Left lung (tissue), 14 donors: ENCODE measurements around the gene ELAPOR2. TPM values are rescaled to one million over a fixed set of nuclear protein-coding genes. Genes with fewer than 3 reads are reported as not detected.

Experiments used
- ATAC-seq: fragments of 200-7000 bp; cut with Tn5 transposase; one replicate; pipeline ENCODE4 v1.9.1; 2020; ENCODE audit warnings: moderate library complexity
- DNase-seq, 4 donors: peaks; one replicate each; pipeline ENCODE4 v3.0.0-alpha.2; 2013 to 2020
- H3K27ac ChIP-seq, 2 donors: fragments of 200-600 bp; sonication (generic) in 1 of 2; one replicate each; pipeline versions ENCODE4 v1.5.0 to v1.8.0; 2020 to 2021
- H3K27me3 ChIP-seq, 2 donors: fragments of 200-600 bp; sonication (generic) in 1 of 2; one replicate each; pipeline versions ENCODE4 v1.5.0 to v1.8.0; 2020 to 2021
- H3K36me3 ChIP-seq, 2 donors: fragments of 200-600 bp; sonication (generic) in 1 of 2; one replicate each; pipeline versions ENCODE4 v1.5.0 to v1.8.0; 2020 to 2021
- H3K4me1 ChIP-seq, 2 donors: fragments of 200-600 bp; one replicate each; pipeline ENCODE4 v1.8.0; 2021
- H3K4me3 ChIP-seq, 2 donors: fragments of 200-600 bp; sonication (generic) in 1 of 2; one replicate each; pipeline versions ENCODE4 v1.5.0 to v1.8.0; 2020 to 2021; ENCODE audit warnings: mild to moderate bottlenecking in 1 of 2
- H3K9me3 ChIP-seq, 2 donors: fragments of 200-600 bp; sonication (generic) in 1 of 2; one replicate each; pipeline versions ENCODE4 v1.5.0 to v1.8.0; 2020 to 2021
- CTCF ChIP-seq, 2 donors: fragments of 200-600 bp; sonication (generic) in 1 of 2; IDR thresholded peaks; one replicate each; pipeline versions ENCODE4 v1.5.0 to v1.8.0; 2021; ENCODE audit warnings: antibody characterized with exemption in 2 of 2
- intact Hi-C, 2 donors: fragments of 100-400 bp; cut with DNase I; formaldehyde crosslinking; loops; one replicate each; pipeline versions ENCODE4 v1.11.2 to v1.14.2; 2022
- long read RNA-seq, 12 donors: library from polyadenylated mRNA in 2 of 12; unstranded in 2 of 12; transcript quantifications; one replicate each; pipeline ENCODE4 v2.0.0 and lab custom pipeline, GENCODE V29; 2019 to 2026
- polyA plus RNA-seq, 6 donors: library from polyadenylated mRNA; unstranded; fragments of 120-200 nt; gene quantifications; one replicate each; pipeline ENCODE4 v1.2.1, GENCODE V29; 2013; ENCODE audit not compliant: insufficient read length in 6 of 6
- total RNA-seq, 2 donors: library from RNA; stranded (reverse); fragmentation: NEBNext Ultra II Directional; extraction: Animal tissue kit (Norgen Biotek cat#: 25700); gene quantifications; one replicate each; pipeline ENCODE4 v1.2.1, GENCODE V29; 2021
- donor health status: DM: no; HTN: yes; CAD: no.
- donor health status: DM: no; HTN: no; CAD: no.

The ELAPOR2 gene, protein sequence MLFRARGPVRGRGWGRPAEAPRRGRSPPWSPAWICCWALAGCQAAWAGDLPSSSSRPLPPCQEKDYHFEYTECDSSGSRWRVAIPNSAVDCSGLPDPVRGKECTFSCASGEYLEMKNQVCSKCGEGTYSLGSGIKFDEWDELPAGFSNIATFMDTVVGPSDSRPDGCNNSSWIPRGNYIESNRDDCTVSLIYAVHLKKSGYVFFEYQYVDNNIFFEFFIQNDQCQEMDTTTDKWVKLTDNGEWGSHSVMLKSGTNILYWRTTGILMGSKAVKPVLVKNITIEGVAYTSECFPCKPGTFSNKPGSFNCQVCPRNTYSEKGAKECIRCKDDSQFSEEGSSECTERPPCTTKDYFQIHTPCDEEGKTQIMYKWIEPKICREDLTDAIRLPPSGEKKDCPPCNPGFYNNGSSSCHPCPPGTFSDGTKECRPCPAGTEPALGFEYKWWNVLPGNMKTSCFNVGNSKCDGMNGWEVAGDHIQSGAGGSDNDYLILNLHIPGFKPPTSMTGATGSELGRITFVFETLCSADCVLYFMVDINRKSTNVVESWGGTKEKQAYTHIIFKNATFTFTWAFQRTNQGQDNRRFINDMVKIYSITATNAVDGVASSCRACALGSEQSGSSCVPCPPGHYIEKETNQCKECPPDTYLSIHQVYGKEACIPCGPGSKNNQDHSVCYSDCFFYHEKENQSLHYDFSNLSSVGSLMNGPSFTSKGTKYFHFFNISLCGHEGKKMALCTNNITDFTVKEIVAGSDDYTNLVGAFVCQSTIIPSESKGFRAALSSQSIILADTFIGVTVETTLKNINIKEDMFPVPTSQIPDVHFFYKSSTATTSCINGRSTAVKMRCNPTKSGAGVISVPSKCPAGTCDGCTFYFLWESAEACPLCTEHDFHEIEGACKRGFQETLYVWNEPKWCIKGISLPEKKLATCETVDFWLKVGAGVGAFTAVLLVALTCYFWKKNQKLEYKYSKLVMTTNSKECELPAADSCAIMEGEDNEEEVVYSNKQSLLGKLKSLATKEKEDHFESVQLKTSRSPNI
- total RNA-seq: 10 to 100 TPM; 41.8 to 87.2 TPM
- polyA plus RNA-seq: 10 to 100 TPM; 27.1 to 38.0 (median 31.0) TPM
- long read RNA-seq, donor 1, partial matches to known transcripts: 0 of 2 reads
- long read RNA-seq, donor 1, other reads (novel, unspliced or antisense): 0 of 2 reads
- long read RNA-seq, donor 2: 0 reads
- long read RNA-seq, donor 3, full-length matches to known transcripts: 2 of 2 reads
- long read RNA-seq, donor 3, partial matches to known transcripts: 0 of 2 reads
- long read RNA-seq, donor 3, other reads (novel, unspliced or antisense): 0 of 2 reads
- long read RNA-seq, donor 4, partial matches to known transcripts: 1 of 4 reads
- long read RNA-seq, donor 4, other reads (novel, unspliced or antisense): 3 of 4 reads
- long read RNA-seq, donor 5, full-length matches to known transcripts: 1 of 1 reads
- long read RNA-seq, donor 5, partial matches to known transcripts: 0 of 1 reads
- long read RNA-seq, donor 5, other reads (novel, unspliced or antisense): 0 of 1 reads
- long read RNA-seq, donor 6, full-length matches to known transcripts: 1 of 1 reads
- long read RNA-seq, donor 6, partial matches to known transcripts: 0 of 1 reads
- long read RNA-seq, donor 6, other reads (novel, unspliced or antisense): 0 of 1 reads
- long read RNA-seq, donor 7: 0 reads
- long read RNA-seq, donor 8: 0 reads
- long read RNA-seq, donor 9: 0 reads
- long read RNA-seq, donor 10: 0 reads
- long read RNA-seq, donor 11, full-length matches to known transcripts: 1 of 1 reads
- long read RNA-seq, donor 11, partial matches to known transcripts: 0 of 1 reads
- long read RNA-seq, donor 11, other reads (novel, unspliced or antisense): 0 of 1 reads
- long read RNA-seq, donor 12, full-length matches to known transcripts: 1 of 1 reads
- long read RNA-seq, donor 12, partial matches to known transcripts: 0 of 1 reads
- long read RNA-seq, donor 12, other reads (novel, unspliced or antisense): 0 of 1 reads

DNA sequence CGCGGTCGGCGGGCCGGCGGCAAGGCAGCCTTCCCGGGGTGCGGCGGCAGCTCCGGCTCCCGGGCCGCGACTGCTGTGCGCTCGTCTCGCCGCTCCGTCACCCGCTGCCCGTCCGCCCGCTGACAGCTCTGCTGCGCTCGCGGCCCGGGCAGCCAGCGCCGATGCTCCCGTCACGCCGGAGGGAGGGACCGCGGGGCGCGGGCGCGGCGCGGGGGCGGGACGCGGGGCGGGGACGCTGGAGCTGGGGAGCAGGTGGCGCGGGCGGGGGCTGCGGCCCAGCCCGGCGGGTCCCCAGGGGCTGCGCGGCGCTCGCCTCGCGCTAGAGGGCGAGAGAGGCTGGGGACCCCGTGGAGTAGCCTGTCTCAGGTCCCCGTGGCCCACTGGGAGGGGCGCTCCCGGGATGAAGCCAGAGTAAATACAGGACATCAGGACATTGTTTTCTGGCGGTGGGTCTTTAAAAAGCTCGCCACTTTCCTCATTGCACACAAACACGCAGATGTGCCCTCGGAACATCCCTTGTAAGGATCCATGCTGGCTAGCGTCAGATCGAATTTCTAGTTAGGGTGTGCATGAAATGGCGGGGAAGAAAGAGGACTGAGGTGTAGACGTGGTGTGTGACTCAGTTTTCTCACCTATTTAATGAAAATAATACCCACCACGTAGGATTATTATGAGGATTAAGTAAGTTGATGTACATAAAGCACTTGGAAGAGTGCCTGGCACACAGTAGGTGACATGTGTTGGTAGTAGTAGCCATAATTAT lies at the start of gene ELAPOR2:
ELAPOR2 (minus strand) TSS at position 130 of the 763 bp plus-strand sequence. CDS start 141 bp downstream, outside the sequence.
- peaks cover 0 to 7% of the 10 kb centered on the region in 2 donors for H3K4me1 ChIP-seq
- peak within 1 kb of the TSS; percentile 58 to 69 for H3K27ac ChIP-seq
- DNase-seq (peak; percentile 66 to 92 (median 80)), ATAC-seq (peak; percentile 99)
- peak within 1 kb of the TSS; percentile 51 to 58 for H3K4me3 ChIP-seq
- H3K9me3 ChIP-seq: no peaks in the 10 kb centered on the region
- intact Hi-C loops: no loop called here
- no peaks in the 10 kb centered on the region for H3K36me3 ChIP-seq
- peak in 1 of 2 donors; percentile 39 for TF ChIP-seq CTCF (IDR thresholded peaks at IDR 0.05)
- H3K27me3 ChIP-seq: peaks cover 0 to 27% of the 10 kb centered on the region in 2 donors

DNA sequence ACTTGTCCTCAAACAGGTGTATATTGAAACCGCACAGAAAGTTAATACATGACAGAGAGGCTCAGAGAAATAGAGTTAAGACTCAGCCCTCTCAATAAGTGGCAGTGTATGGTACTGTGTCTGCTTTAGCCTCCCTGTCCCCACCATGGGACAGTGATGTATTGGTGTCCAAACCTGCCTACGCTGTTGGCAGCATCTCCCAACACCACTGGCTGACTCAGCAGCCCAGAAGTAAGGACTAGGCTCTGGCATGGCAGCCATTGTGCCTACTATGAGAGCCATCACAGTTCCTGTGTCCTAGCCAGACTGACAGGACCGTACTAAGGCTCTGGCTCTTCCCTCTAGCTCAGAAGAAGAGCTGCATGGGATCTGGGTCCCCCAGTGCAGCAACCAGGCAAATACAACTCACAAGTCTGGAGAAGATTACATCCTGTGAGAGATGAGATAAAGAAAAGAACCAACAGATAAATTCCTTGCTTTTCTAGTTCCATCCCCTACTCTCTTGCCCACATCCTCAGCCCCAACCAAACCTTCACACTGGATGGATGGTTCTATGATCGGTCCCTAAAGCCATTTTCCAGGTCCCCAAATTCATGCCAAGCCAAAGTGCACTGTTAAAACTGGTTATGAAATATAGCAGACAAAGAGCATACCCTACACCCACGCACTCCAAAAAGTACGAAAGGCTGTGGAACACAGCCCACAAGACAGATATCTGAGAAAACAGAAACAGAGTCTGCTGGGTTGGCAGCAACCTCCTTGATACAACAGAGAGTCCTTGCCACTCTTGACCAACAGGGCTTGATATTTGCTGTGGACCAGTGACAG lies 48.7 kb upstream of the ELAPOR2 start:
- H3K36me3 ChIP-seq: no peaks in the 10 kb centered on the region
- H3K9me3 ChIP-seq: peaks cover 0 to 2% of the 10 kb centered on the region in 2 donors
- ATAC-seq (no peak), DNase-seq (no peak)
- no peak for TF ChIP-seq CTCF (IDR thresholded peaks at IDR 0.05)
- no peaks in the 10 kb centered on the region for H3K27me3 ChIP-seq
- H3K4me3 ChIP-seq: no peak overlapping the region
- no peak overlapping the region for H3K27ac ChIP-seq
- H3K4me1 ChIP-seq: no peaks in the 10 kb centered on the region
- intact Hi-C loops: no loop called here

DNA sequence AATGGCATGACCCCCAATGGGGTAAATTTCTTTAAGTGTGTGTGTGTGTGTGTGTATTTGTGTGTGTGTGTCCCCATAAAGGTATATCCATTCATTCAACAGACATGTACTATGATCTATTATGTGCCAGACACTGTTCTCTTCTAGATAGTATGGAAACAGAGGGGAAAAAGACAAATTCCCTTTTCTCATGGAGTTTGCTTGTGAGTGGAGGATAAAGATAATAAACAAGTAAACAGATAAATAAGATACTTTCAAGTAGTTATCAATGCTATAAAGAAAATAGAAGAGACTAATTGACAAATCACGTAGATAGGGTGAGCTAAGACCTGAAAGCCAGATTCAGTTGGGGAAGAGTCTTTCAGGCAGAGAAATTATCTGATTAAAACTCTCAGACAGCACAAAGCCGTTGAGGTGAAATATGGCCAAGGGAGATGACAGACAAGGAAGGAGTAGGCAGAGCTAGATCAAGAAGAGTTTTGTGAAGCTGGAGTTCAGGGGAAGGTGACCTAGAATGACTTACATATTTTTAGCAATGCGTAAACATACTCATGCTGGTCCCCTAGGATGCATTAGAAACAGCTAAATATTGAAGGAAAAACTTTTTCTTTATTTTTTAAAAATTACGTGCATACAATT lies 47.6 kb upstream of the ELAPOR2 start:
- no peaks in the 10 kb centered on the region for H3K9me3 ChIP-seq
- H3K36me3 ChIP-seq: no peaks in the 10 kb centered on the region
- no peak overlapping the region for H3K4me3 ChIP-seq
- TF ChIP-seq CTCF (IDR thresholded peaks at IDR 0.05): no peak
- H3K27me3 ChIP-seq: no peaks in the 10 kb centered on the region
- intact Hi-C loops: no loop called here
- H3K4me1 ChIP-seq: no peaks in the 10 kb centered on the region
- DNase-seq (no peak), ATAC-seq (no peak)
- no peak overlapping the region for H3K27ac ChIP-seq
